HS-5 (cell line): ENCODE measurements around the gene WARS2.

Experiments
- DNase-seq: peaks from one replicate; pipeline ENCODE4 v3.0.0-alpha.2; 2012; ENCODE audit warnings: low read depth

Gene WARS2

DNA sequence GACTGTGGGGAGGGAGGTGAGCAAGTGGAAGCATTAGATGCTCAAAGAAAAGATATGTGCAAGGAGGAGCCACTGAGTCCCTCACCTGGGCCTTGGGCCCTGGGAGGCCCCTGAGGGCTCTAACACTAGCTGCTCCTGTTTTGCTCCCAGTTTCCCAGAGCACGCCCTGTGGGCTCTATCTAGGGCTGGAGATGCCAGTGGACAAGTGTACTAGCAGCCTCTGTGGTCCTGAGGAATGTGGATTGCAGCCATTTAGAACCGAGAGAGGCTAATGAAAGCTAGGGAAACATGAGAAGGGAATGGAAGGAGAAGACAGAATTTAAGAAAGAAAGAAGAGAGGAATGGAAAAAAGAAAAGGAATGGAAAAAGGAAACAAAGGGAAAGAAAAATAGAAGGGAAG lies 142.3 kb downstream of the WARS2 start:
- DNase-seq: no peak

DNA sequence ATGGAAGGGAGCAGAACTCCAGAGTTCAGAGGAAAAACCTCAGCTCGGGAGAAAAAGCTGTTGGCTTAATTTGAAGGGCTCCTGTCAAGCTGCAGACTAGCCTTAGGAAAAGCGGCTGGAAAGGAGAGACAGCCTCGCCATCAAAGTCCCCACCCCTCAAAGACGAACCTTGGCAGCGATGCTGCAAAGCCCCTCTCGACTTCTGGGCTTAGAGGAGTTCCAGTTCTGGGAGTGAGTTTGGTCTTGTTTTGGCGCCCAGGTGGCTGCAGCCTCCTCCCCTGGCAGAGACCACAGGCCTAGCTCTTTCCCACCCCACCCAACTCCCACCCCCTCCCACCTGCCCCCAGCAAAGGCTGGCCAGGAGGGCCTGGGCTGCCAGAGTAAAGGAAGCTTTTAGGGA lies 143.2 kb downstream of the WARS2 start:
- no peak for DNase-seq

DNA sequence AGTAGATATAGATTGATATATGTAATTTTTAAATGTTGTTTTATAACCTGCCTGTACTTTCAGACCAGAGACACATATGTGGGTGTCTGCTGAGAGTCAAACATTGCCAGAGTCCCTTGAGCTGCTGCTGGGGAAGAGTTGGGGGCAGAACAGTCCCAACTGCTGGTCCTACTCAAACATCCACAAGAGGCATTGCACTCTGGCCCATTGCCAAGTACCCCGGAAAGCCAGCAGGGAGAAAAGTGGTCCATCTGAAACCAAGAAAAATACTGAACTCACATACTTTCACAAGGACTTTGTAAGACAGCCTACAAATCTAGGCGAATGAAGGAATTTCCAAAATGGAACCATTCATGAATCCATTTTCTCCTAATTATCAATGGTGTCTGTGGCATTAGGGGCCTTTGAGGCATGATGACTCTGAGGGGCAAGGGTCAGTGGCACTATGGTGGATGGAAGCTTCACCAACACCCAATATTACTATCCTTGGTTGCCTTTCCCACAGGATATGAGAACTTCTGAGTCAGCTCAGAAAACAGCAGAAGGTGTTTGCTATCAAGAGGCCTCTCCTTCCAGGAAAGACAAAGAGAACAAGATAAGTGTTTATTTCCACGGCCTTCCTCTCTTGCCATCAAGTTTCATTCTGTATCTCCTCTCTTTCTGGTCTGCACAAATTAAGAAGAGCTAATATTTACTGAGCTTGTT lies 145.0 kb downstream of the WARS2 start:
- DNase-seq: no peak

DNA sequence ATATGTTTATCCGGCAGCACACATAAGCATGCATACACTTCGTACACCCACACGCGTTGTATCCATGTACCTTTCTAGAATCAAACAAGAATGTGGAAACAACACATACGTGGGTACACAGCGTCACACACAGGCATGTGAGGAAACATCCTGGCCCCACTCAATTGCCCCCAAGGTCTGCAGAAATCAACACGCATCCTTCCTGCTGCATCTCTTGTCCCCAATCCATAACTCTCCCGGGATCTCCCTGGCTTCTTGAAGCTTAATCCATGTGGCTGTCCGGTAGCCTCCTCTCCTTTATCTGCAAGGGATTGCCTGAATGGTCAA lies 146.8 kb downstream of the WARS2 start:
- no peak for DNase-seq

DNA sequence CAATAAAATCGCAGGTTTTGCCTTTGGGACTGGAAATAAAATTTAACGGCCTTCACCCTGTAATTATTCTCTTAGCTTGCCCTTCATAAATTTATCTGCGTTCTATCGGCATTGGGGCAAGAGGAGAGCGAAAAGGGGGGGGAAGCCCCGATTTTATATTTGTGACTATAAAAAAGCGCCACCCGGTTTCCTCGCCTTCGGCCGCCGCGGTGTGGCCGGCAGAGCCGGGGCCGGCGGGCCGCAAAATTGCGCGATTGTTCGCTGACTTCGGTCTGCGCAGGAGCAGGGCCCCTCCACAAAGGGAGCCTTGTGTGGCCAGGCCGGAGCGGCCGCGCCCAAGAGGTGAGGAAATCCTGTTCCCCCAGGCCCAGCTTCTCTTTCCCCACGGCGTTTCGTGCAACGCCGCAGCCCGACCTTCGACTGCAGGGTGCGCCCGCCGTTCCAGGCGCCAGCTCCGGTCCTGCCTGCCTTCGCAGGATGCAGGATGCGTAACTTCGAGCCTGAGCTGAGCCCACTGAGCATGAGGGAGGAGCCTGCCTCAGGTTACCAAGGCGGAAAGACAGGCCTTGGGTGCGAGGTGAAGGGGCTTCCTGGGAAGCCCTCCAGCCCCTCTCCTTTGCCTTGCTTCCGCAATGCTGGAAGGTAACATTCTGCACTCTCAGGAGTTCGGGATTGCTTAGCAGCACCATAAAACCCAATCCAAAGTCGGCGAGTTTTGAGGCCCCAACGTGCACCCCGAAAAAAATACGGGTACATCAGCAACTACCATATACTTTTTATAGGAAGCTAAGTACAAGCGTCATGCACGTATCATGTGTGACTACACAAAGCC lies 147.4 kb downstream of the WARS2 start:
- DNase-seq: no peak

DNA sequence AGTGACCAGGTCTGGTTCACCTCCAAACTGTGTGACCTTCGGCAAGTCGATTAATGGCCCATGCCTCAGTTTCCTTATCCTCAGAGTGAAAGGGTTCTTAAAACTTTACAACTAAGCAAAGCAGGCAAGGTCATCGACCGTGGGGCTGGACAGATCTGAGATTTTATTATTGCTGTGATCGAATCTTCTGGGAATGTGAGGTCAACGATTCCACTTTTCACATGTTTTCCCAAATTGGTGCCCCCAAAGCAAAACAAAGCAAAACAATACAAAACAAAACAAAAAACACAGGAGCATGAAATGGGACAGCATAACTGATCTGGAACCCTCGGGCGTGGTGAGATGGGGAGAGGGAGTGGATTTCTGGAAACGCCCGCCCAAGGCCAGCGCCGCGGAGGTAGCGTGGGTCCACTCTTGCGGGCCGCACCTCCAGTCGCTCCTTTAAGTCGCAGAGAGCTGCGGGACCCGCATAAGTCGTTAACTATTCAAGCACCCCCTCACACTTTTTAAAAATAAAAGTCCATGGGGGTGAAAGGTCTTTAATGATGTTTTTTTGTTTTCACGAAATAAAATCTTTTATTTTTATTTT lies 148.1 kb downstream of the WARS2 start:
- no peak for DNase-seq

DNA sequence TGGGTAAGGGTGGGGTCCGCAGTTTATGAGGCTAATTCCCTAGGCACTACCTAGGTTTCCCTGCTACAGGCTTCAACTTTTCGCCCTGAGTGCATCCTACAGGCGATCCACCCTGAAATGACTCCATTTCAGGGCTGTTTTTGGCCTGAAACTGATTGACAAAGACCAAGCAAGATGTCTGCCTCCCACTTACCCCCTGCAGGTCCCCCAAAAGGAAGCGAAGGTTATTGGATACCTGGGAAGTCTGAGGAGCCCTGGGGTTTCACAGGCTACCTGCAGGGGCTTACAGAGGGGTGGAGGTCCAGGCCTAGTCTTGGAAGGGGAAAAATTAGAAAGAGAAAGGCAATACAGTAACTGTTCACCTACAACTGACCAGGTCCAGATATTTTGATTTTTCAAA lies 149.0 kb downstream of the WARS2 start:
- no peak for DNase-seq

DNA sequence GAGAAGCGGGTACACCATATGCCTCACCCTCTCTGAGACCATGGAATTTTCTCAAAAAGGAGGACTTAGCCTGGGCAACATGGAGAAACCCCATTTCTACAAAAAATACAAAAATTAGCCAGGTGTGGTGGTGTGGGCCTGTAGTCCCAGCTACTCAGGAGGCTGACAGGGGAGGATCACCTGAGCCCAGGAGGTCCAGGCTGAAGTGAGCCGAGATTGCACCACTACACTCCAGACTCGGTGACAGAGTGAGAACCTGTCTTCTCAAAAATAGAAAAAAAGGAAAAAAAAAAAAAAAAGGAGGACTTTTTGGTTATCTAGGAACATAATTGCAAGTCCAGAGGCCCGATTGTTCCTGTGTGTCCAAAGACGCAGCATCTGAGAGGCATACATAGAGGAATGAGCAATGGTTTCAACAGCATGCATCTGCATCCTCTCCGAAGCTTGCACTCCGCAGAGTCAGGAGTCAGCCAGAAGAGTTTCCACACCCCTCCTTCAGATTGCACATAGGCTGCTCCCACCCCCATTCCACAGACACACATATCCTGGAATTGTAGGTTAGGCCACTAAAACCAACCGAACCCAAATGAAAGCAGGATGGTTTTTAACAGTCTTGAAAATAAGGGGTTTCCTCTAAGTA lies 149.8 kb downstream of the WARS2 start:
- DNase-seq: no peak

DNA sequence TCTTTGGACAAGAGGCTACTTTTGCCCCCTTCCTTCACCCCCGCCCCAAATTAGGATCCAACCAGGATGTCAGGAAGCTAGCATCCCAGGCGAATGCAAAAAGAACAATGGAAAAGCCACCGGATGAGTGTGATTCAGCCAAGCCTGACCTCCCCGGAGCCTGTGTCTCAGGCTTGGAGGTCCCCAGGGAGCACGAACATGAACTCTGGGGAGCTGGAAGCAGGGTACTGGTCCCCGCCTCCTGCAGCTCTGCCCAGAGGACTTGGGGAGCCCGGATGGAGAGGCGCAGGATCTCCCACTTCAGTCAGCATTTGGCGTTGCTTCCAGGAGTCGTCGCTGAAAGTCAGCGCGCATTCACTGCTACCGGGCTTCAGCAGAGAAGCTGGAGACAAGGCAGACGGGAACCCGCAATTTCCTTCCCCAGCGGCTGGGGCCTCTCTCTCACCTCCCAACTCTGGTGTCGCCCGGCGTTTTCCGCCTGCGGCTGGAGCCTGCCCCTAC lies 150.5 kb downstream of the WARS2 start:
- no peak for DNase-seq

DNA sequence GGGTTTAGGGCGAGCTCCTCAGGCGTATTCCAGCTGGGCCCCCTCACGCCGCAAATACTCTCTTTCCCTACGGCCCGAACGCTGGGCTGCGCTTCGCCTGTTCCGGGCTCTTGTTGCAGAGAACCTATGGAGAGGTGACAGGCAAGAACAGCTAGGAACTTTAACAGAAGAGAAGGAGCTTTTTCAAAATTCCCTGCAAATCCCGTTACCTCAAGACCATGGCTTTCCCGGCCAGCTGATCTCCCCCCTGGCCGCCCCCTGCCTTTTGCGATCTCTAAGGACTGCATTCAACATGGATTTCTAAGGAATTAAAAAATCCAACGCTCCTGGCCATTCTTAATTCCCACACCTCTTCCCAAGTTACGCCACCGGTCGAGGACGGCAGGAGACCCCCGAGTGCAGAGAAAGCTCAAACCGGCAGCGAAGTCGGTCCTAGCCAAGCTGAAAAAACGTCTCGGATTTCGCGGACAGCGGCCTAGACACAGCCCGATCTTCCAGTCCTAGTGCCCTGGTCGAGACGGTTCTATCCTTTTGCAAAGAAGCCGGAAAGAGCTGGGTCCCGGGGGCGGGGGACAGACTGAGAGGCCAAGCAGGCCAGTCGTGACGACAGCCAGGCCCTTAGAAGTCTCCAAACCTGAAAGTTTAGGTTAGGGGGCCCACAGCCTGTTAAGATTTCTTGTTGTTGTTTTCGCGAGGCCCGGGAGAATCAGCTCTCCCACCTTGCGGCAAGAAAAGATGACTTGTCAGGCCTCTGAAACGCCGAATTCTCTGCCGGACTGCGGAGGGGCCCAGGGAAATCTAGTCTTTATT lies 151.2 kb downstream of the WARS2 start:
- no peak for DNase-seq

DNA sequence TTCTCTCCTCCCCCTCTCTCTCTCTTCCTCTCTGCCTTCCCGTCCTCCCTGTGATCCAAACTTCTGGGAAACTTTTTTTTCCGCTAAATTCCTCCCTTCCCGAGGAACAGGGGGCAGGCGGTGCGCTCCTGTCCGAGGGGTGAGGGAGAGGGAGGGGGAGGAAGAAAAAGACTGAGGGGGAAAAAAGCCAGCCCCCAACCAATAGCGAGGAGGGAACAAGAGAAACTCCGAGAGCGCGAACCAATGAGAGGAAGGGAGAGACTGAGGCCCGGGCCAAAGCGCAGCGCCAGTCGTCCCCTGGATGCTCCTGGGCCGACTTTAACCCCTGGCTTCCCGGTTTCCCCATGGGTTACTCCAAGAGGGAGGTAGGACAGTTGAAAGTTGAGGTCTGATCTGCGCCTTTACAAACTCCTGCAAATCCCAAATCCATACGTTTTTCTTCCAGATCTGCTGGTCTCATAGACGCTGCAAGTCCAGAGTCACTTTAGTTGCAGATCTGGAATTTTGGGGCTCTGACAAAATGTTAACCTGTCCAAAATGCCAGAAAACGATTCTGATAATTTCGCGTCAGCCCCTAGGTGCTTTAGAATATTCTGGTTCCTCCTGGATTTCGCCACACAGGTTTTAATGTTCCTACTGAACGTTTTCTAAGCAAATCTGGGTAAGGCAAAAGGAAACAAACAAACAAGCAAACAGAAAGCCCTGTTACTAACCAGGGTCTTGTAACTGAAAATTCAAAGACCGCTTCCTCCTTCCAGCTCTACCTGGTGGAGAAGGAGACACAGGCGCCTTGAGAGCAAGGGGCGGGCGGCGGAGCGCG lies 152.1 kb downstream of the WARS2 start, which contains the start of gene TBX15:
TBX15 (minus strand) TSS at position 158 of the 820 bp plus-strand sequence. CDS start 548 bp downstream, outside the sequence.
- DNase-seq: no peak

DNA sequence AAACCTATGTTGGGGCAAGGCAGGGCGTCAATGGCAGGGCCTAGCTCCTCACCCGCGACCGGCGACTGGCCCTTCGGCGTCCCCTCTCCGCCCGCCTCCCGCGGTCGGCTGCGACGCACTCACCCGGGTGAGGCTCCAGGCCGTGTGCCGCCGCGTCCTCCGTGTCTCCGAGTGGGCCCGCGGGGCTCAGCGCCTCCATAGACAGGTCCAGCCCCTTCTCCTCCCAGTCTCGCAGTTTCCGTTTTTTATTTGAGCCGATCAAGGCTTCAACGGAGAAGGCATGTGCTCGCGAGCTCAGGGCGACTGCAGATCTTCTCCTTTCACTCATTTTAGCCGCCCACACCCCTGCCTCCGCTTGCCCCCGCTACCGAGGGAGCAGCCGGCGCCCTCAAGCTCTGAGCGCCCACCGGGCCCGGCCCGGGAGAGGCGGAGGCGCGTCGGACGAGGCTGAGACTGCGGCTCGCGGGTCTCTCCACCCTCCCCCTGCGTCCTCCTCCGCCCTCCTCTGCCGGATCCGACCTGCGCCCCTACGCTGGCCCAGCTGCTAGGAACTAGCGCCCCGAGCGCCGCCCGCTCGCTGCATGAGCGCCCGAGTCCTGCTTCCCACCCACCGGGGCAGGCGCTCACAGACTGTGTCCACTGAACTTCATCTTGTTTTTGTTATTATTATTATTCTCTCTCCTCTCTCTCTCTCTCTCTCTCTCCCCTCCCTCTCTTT lies 152.8 kb downstream of the WARS2 start:
- DNase-seq: no peak

DNA sequence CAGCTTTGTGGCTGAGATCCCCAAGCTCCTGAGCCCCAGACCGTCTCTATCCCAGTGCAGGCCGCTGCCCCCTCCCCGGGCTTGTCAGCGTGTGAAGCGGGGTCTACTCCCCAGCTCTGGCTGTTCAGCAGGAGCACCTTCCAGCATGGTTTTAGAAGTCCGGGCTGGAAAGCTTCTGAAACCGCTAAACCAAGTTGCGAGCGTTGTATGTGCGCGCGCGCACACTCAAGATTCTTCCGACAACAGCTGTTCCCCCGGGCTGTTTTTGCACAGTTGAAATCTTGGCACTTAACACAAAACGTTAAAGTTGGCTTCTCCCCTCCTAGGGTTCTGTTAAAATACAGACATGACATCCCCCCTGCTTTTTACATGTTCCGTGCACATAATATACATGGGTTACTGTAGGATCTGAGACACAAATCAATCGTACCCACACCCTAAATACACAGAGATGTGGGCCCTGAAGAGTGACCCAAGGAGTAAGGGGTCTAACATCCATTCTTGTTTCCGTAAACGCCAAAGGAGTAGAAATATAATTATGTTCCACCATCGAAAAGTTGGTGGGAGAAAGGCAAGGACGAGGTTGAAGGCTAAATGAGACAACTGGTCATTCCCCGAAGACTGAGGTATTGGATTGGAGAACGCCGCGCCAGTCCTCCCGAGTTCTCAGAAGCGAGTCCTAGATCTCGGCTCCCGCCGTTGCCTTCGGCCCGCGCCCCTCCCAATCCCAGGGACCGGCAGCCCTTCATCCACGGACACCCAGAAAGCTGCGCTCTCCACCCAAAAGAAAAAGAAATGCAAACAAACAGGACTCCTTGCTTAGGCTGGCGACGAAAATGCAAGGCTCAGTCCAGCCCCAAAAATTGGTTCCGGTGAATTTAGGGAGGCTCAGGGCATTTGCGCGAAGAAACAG lies 153.6 kb downstream of the WARS2 start:
- DNase-seq: no peak

DNA sequence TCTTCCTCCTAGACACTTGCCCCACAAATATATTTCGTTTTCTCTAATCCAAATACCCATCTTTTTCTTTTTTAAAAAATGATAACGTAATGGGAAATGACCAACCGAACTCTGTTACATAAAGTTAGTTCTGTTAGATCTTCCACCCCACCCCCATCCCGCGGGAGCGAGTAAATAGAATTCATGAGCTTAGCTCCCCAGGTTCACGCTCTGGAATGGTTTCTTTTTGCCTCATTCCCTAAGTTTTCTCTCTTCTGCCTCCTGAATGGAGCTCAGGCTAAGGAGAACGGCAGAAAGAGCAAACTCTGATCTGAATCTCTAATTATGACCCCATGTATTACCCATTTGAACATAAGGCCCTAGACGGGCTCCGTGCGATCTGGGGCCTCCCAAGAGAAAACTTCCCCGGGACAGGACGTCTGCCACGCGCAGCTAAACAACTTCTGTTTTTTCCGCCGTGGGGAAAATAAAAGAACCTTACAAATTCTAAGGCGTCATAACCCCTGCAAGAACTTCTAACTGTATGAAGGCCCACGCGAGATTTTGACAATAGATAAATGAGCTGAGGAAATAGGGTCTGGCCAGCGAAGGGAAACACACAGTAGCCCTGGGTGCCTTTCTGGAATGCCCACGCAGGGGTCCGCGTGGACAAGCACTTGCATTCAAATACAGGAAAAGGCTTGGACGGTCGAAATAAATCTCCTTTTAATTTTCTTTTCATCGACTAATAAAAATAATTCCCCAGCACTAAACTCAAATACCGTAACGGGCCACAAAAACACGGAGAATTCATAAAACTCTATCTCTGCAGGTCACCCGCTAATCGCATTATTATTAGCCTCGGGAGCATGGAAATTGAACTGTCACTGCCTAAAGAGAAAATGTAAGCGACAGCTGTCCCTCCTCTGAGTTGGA lies 154.6 kb downstream of the WARS2 start:
- no peak for DNase-seq

DNA sequence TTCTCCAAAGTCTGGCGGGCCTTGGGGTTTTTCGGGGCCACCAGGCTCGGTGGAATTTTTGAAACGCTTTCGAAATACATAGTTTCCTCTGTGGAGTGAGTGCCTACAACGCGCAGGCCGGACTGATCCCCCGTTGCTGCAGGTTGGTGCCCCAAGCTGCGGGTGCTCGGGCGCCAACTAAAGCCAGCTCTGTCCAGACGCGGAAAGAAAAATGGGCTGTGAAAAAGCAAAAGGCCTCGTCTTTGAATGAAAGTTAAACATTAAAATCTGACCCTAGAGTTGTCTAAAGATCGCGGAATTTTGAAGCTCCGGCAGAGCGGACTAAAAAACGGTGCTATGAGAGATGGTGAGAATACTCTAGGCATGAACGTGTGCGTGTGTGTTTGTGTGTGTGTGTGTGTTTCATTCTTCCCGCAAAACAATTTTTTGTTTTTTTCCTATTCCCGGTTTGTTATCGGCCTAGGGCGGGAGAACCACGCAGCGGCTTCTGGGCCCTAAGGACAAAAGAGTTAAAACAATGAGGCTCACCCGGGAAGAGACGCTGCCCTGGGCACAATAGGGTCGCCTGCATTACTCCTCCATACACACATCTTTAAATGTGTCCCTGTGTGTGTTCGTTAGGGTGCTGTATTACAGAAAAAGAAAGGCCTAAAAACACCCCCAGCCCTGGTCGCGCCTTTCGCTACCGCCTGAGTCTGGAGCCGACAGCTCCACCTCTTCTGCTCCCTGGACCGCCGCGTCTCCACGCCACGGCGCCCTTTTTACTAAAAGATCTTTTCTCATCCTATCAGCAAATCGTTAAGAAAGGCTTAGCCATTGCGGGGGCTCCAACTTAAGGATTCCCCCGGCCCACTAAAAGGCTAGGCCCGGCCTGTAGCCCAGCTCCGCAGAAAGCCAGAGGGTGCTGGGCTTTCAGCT lies 155.5 kb downstream of the WARS2 start:
- DNase-seq: no peak

DNA sequence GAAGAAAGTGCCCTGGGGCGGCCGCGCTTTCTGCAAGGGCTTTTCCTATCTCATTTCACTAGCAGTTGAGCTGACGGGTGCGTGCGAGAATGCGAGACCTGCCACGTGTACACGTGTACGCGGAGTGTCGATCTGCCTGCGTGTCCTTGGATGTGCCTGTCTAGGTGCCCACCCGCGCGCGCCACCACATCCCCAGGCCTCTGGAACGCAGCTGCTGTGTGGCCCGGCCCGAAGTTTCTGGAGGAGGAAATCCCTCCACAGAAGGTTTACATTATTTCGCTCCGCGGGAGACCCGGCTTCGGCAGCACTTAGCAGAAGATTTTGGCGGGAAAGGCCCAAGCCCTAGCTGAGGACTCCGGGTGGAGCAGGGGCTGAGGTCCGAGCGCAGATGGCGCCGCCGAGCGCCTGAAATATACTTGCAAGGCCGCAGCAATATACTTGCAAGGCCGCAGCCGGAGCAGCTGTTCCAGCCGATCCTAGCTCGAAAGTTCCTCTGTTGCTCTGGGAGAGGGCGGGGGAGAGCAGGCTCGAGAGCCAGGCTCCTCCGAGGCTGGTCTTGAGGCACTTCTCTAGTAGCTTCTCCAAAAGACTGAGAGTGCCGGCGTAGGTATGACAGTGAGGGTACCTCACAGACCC lies 156.2 kb downstream of the WARS2 start:
- no peak for DNase-seq
